ENCODE data around the gene EFR3B. TPM values are rescaled to one million over a fixed set of nuclear protein-coding genes. Genes with fewer than 3 reads are reported as not detected.
A peak's percentile ranks its signal among the peaks of the same experiment; 100 is the strongest.

EFR3B gene
- total RNA-seq, 4 donors from 2014 or later = under 0.01 to 6.1 (median 1.3) TPM; not detected in 1

GRCh38 chr2:25088817-25089516 lies 47.1 kb downstream of the EFR3B start:
- TF ChIP-seq POLR2A (IDR thresholded peaks at IDR 0.05) (no peak), CTCF (IDR thresholded peaks at IDR 0.05) (no peak)
- intact Hi-C loops (cut with DNase I; ENCODE audit: low total_unique reads) = no loop called here
- H3K36me3 ChIP-seq = no peaks in the 10 kb centered on the region
- no peaks in the 10 kb centered on the region for H3K4me1 ChIP-seq
- H3K9me3 ChIP-seq = no peaks in the 10 kb centered on the region
- H3K27me3 ChIP-seq = no peaks in the 10 kb centered on the region
- H3K27ac ChIP-seq = no peak overlapping the region
- H3K4me3 ChIP-seq = no peak overlapping the region
- no peak for DNase-seq

- no peak for TF ChIP-seq POLR2A (IDR thresholded peaks at IDR 0.05)
- H3K4me1 ChIP-seq = no peaks in the 10 kb centered on the region
- no peaks in the 10 kb centered on the region for H3K9me3 ChIP-seq
- H3K27me3 ChIP-seq = no peaks in the 10 kb centered on the region
- no peaks in the 10 kb centered on the region for H3K36me3 ChIP-seq
- no peak overlapping the region for H3K4me3 ChIP-seq
- H3K27ac ChIP-seq = no peak overlapping the region
- intact Hi-C loops (cut with DNase I; ENCODE audit: low total_unique reads) = no loop called here
- DNase-seq = no peak
Observed at GRCh38 chr2:25089605-25090315, 47.9 kb downstream of the EFR3B start.

- intact Hi-C loops (cut with DNase I; ENCODE audit: low total_unique reads) = no loop called here
- Histone ChIP-seq H3K27me3 (no peaks in the 10 kb centered on the region), H3K27ac (no peak overlapping the region), H3K9me3 (no peaks in the 10 kb centered on the region), H3K4me3 (no peak overlapping the region), H3K36me3 (no peaks in the 10 kb centered on the region), H3K4me1 (no peaks in the 10 kb centered on the region)
- no peak for DNase-seq
- no peak for TF ChIP-seq POLR2A (IDR thresholded peaks at IDR 0.05)
- no peak for TF ChIP-seq CTCF (IDR thresholded peaks at IDR 0.05)
Observed at GRCh38 chr2:25090801-25091200, 48.9 kb downstream of the EFR3B start.

- DNase-seq = no peak
- intact Hi-C loops (cut with DNase I; ENCODE audit: low total_unique reads) = no loop called here
- TF ChIP-seq POLR2A (IDR thresholded peaks at IDR 0.05) (no peak), CTCF (IDR thresholded peaks at IDR 0.05) (no peak)
- Histone ChIP-seq H3K4me3 (no peak overlapping the region), H3K4me1 (no peaks in the 10 kb centered on the region), H3K27ac (no peak overlapping the region), H3K9me3 (no peaks in the 10 kb centered on the region), H3K36me3 (no peaks in the 10 kb centered on the region), H3K27me3 (no peaks in the 10 kb centered on the region)
Observed at GRCh38 chr2:25091265-25091664, 49.4 kb downstream of the EFR3B start.

- TF ChIP-seq POLR2A (IDR thresholded peaks at IDR 0.05) = no peak
- TF ChIP-seq CTCF (IDR thresholded peaks at IDR 0.05) = no peak
- Histone ChIP-seq H3K36me3 (no peaks in the 10 kb centered on the region), H3K4me1 (no peaks in the 10 kb centered on the region), H3K9me3 (no peaks in the 10 kb centered on the region), H3K27ac (peak overlapping the region; percentile 62 to 66), H3K27me3 (no peaks in the 10 kb centered on the region), H3K4me3 (no peak overlapping the region)
- no peak for DNase-seq
- intact Hi-C loops (cut with DNase I; ENCODE audit: low total_unique reads) = no loop called here
Observed at GRCh38 chr2:25098056-25098455, 56.2 kb downstream of the EFR3B start.
